IMR-90 (cell line): ENCODE results near the gene HDGFL3. TPM values are rescaled to one million over a fixed set of nuclear protein-coding genes. Genes with fewer than 3 reads are reported as not detected.

Source experiments
- ATAC-seq: fragments of 200-7000 bp; cut with Tn5 transposase; 2 replicates; pipeline ENCODE4 v1.9.1; 2020; ENCODE audit warnings: low read depth, mild to moderate bottlenecking, moderate library complexity
- BruUV-seq: library from RNA; stranded (reverse); fragments of 400-500 nt; replicated peaks from 2 replicates; lab custom pipeline; 2021; lab: Mats Ljungman, UMichigan
- CTCF ChIA-PET: fragments of 300-600 bp; formaldehyde crosslinking; extraction: SDS; loops from one replicate; lab custom pipeline; 2021; ENCODE audit warnings: antibody characterized with exemption; lab: Yijun Ruan, JAX
- POLR2A ChIA-PET: fragments of 300-600 bp; sonication (Branson Sonifier 250); formaldehyde crosslinking; loops from one replicate; lab custom pipeline; 2022; ENCODE audit warnings: antibody characterized with exemption; ENCODE audit not compliant: unreplicated experiment; lab: Charles Lee
- DNase-seq: peaks from one replicate; pipeline ENCODE4 v3.0.0; 2013
- H2AFZ ChIP-seq: replicated peaks from 2 replicates; pipeline ENCODE3; 2013; ENCODE audit warnings: low read length, mild to moderate bottlenecking; ENCODE audit not compliant: poor library complexity
- H2AK5ac ChIP-seq: 2 replicates; pipeline ENCODE4 v1.6.1; 2013; ENCODE audit warnings: low read depth, low read length, inconsistent platforms
- H2AK9ac ChIP-seq: replicated peaks from 2 replicates; pipeline ENCODE3; 2013; ENCODE audit warnings: mild to moderate bottlenecking, low read depth, low read length, moderate library complexity; ENCODE audit not compliant: poor library complexity
- H2BK120ac ChIP-seq: 2 replicates; pipeline ENCODE4 v1.6.1; 2013; ENCODE audit warnings: low read depth, low read length, inconsistent platforms
- H2BK15ac ChIP-seq: 3 replicates; pipeline ENCODE4 v1.6.1; 2013; ENCODE audit warnings: low read depth, low read length, inconsistent platforms
- H2BK20ac ChIP-seq: 2 replicates; pipeline ENCODE4 v1.6.1; 2013; ENCODE audit warnings: low read depth, mild to moderate bottlenecking, inconsistent platforms, low read length, moderate library complexity
- H2BK5ac ChIP-seq: 2 replicates; pipeline ENCODE4 v1.6.1; 2013; ENCODE audit warnings: mild to moderate bottlenecking, low read depth, low read length, inconsistent platforms; ENCODE audit not compliant: poor library complexity, severe bottlenecking
- H3K14ac ChIP-seq: replicated peaks from 2 replicates; pipeline ENCODE4 v1.6.1; 2013; ENCODE audit warnings: low read depth, low read length, inconsistent platforms
- H3K18ac ChIP-seq: 2 replicates; pipeline ENCODE4 v1.6.1; 2013; ENCODE audit warnings: low read depth, low read length, control low read depth
- H3K23ac ChIP-seq: 2 replicates; pipeline ENCODE4 v1.6.1; 2013; ENCODE audit warnings: low read depth, low read length, inconsistent platforms
- H3K27ac ChIP-seq: 2 replicates; pipeline ENCODE4 v1.5.1; 2013; ENCODE audit warnings: mild to moderate bottlenecking, control low read depth, low read length; ENCODE audit not compliant: insufficient read depth
- H3K27me3 ChIP-seq: 2 replicates; pipeline ENCODE4 v1.6.1; 2013; ENCODE audit warnings: low read length; ENCODE audit not compliant: control insufficient read depth, insufficient read depth
- H3K36me3 ChIP-seq: 2 replicates; pipeline ENCODE4 v1.6.1; 2013; ENCODE audit warnings: low read length, mixed read lengths; ENCODE audit not compliant: control insufficient read depth, insufficient read depth
- H3K4ac ChIP-seq: 2 replicates; pipeline ENCODE4 v1.6.1; 2013; ENCODE audit warnings: low read depth, low read length, inconsistent platforms
- H3K4me1 ChIP-seq: 2 replicates; pipeline ENCODE4 v1.6.1; 2013; ENCODE audit warnings: low read length, mixed read lengths; ENCODE audit not compliant: control insufficient read depth, insufficient read depth
- H3K4me2 ChIP-seq: 2 replicates; pipeline ENCODE4 v1.6.1; 2013; ENCODE audit warnings: low read depth, mild to moderate bottlenecking, control low read depth, low read length, moderate library complexity
- H3K4me3 ChIP-seq: 2 replicates; pipeline ENCODE4 v1.5.1; 2013; ENCODE audit warnings: low read depth, mild to moderate bottlenecking, control low read depth, low read length, moderate library complexity; ENCODE audit not compliant: insufficient read depth
- H3K56ac ChIP-seq: 2 replicates; pipeline ENCODE4 v1.6.1; 2013; ENCODE audit warnings: low read length, inconsistent platforms; ENCODE audit not compliant: insufficient read depth; ENCODE audit errors: extremely low read depth
- H3K79me1 ChIP-seq, 2 experiments: 2 replicates each; pipeline ENCODE4 v1.6.1; 2013; ENCODE audit warnings: low read length in 2 of 2, inconsistent platforms in 1 of 2, low read depth in 1 of 2
- H3K9ac ChIP-seq: 2 replicates; pipeline ENCODE4 v1.6.1; 2013; ENCODE audit warnings: low read depth, low read length, control low read depth
- H3K9me1 ChIP-seq: 2 replicates; pipeline ENCODE4 v1.6.1; 2013; ENCODE audit warnings: low read length, inconsistent platforms; ENCODE audit not compliant: insufficient read depth
- H3K9me3 ChIP-seq: 2 replicates; pipeline ENCODE4 v1.6.1; 2013; ENCODE audit warnings: low read length; ENCODE audit not compliant: control insufficient read depth, insufficient read depth
- H4K20me1 ChIP-seq: 2 replicates; pipeline ENCODE4 v1.6.1; 2013; ENCODE audit warnings: low read length, inconsistent platforms; ENCODE audit not compliant: insufficient read depth
- H4K5ac ChIP-seq: 2 replicates; pipeline ENCODE4 v1.6.1; 2013; ENCODE audit warnings: mild to moderate bottlenecking, low read depth, low read length, control low read depth
- H4K8ac ChIP-seq, 2 experiments: 2 replicates each; pipeline ENCODE4 v1.6.1; 2013; ENCODE audit warnings: low read depth in 2 of 2, low read length in 2 of 2, control low read depth in 1 of 2, inconsistent platforms in 1 of 2
- H4K91ac ChIP-seq: 2 replicates; pipeline ENCODE4 v1.6.1; 2013; ENCODE audit warnings: low read depth, low read length, inconsistent platforms; ENCODE audit not compliant: insufficient read depth
- CEBPB ChIP-seq: IDR thresholded peaks from 2 replicates; pipeline ENCODE4 v1.6.1; 2012; ENCODE audit warnings: low read depth, low read length, improper control_type of control experiment
- MXI1 ChIP-seq: IDR thresholded peaks from 2 replicates; pipeline ENCODE4 v1.6.1; 2012; ENCODE audit warnings: low read depth, mild to moderate bottlenecking, low read length, moderate library complexity, borderline replicate concordance
- RAD21 ChIP-seq: IDR thresholded peaks from 2 replicates; pipeline ENCODE4 v1.6.1; 2012; ENCODE audit warnings: low read length, improper control_type of control experiment
- WGBS, 2 experiments: methylation state at CpG; one replicate each; pipeline versions ENCODE4 v1.1.5 to v1.1.7; 2013; ENCODE audit warnings: missing lambda C conversion rate in 2 of 2; ENCODE audit not compliant: insufficient read length in 1 of 2; ENCODE audit errors: extremely low coverage in 2 of 2; 5-methylcytosine and 5-hydroxymethylcytosine counted together
- dilution Hi-C: fragments of 300-500 bp; cut with HindIII; formaldehyde crosslinking; loops from one replicate; pipeline ENCODE4 v1.14.3; 2018; ENCODE audit warnings: low sequenced_read_pairs; ENCODE audit not compliant: unreplicated experiment
- in situ Hi-C: fragments of 300-500 bp; cut with MboI; formaldehyde crosslinking; loops from 3 replicates; pipeline ENCODE4 v1.14.3; 2019; ENCODE audit warnings: low sequenced_read_pairs, inconsistent platforms, mixed read lengths
- intact Hi-C: fragments of 100-400 bp; cut with micrococcal nuclease; formaldehyde crosslinking; loops from 2 replicates; pipeline ENCODE4 v1.10.0; 2022
- polyA plus RNA-seq, 3 experiments: library from polyadenylated mRNA; depleted of rRNA; stranded (reverse); fragments of >200 nt; gene quantifications; 2 replicates each; pipeline ENCODE4 v1.2.3, GENCODE V29; 2012; ENCODE audit warnings: low replicate concordance in 1 of 3
- total RNA-seq: library from RNA; depleted of rRNA; stranded (reverse); fragments of >200 nt; gene quantifications from 2 replicates; pipeline ENCODE4 v1.2.3, GENCODE V29; 2012

The HDGFL3 gene
- total and polyA plus RNA-seq, 2 of the 4 experiments (the other 2 are of a cell fraction), result 9.5 to 18.1 TPM

DNA sequence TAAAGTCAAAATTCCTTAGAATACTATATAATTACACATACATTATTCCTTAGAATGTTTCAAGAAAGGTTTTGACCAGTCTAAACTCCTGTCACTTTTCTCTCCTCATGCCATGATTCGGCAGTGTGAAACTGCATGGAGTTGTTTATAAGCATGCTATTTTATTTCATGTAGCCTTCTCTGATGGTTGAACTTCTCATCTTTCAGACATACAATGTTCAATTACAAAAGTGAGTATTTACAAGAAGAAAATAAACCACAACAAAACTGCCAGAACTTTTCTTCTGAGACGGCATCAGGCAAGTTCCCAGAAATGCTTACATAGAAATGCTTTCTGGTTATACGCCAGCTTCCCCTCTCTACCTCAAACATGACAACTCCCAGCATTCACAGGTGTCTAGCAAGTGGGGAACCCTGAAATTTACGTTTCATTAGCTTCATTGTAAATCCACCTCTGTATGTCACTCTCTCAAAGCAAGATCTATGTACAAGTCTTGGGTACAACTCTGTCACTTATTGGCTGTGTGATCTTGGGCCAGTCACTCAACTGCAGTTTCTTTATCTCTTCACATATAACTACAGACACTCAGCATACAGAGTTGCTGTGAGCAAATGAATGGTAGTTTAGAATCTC lies 42.7 kb downstream of the HDGFL3 start (continued):
- TF ChIP-seq MXI1, result no peak

- POLR2A ChIA-PET, result interaction anchor here (0.5 kb wide), 1 partner anchor 10 kb away, joined by 4 read pairs; no protein-coding TSS in a partner anchor
- H3K14ac ChIP-seq, result no peak overlapping the region
- H4K20me1 ChIP-seq, result peaks cover 10% of the 10 kb centered on the region; the same call in 1 of the 2 replicates
- H3K18ac ChIP-seq, result no peak overlapping the region
- CTCF ChIA-PET, result no interaction called here
- dilution Hi-C loops (no loop called here), in situ Hi-C loops (no loop called here), intact Hi-C loops (loop anchor here (5.0 kb wide), 1 partner anchor 38 kb away; no protein-coding TSS in a partner anchor)
- H3K36me3 ChIP-seq, result no peaks in the 10 kb centered on the region
- H4K91ac ChIP-seq, result no peak overlapping the region; the same call in 1 of the 2 replicates
- ATAC-seq, result peak; percentile 84
- no peak overlapping the region for H4K8ac ChIP-seq
- no peak overlapping the region; the same call in 1 of the 2 replicates for H3K4me2 ChIP-seq
- H3K23ac ChIP-seq, result no peak overlapping the region
- no peak for TF ChIP-seq RAD21
- TF ChIP-seq CEBPB, result peak; percentile 24; the same call in 1 of the 2 replicates
- no peak overlapping the region for H3K4me3 ChIP-seq
- no peak overlapping the region for H2AK9ac ChIP-seq
- 0 out of 2 replicates have a peak, but pooled peaks cover 4% of the 10 kb centered on the region for H3K9me1 ChIP-seq
- no peak overlapping the region for H3K9ac ChIP-seq
- H2BK20ac ChIP-seq, result peak overlapping the region; percentile 76; the same call in 1 of the 2 replicates
- BruUV-seq, result no TSS peak
- H2BK120ac ChIP-seq, result no peak overlapping the region
- peak; percentile 86 for DNase-seq
- no peak overlapping the region for H2AK5ac ChIP-seq
- H2BK5ac ChIP-seq, result peak overlapping the region; percentile 76
- no peak overlapping the region for H3K56ac ChIP-seq
- H3K4ac ChIP-seq, result no peak overlapping the region
- no CpG with 5 or more reads among the region's 1 CpG for WGBS, 2 experiments
- peaks cover 28 to 65% of the 10 kb centered on the region in 2 experiments for H3K79me1 ChIP-seq
- peaks cover 2% of the 10 kb centered on the region; the same call in 1 of the 2 replicates for H3K4me1 ChIP-seq
- no peak overlapping the region for H4K5ac ChIP-seq
- H3K27ac ChIP-seq, result no peak overlapping the region
- H2BK15ac ChIP-seq, result no peak overlapping the region
- peaks cover 5% of the 10 kb centered on the region for H3K9me3 ChIP-seq
- H3K27me3 ChIP-seq, result no peaks in the 10 kb centered on the region
- no peak overlapping the region for H2AFZ ChIP-seq
These were observed 43.4 kb downstream of the HDGFL3 start for GRCh38 chr15:83164111-83164770.
